Neural cell (in vitro differentiated cells): ENCODE results near the gene PIK3IP1.

Experiments
- EZH2 ChIP-seq: fragments of 200-600, 300-800 bp; shearing (Covaris generic), sonication (generic); IDR thresholded peaks from 2 replicates; pipeline ENCODE4 v1.6.1; 2014; ENCODE audit warnings: antibody characterized with exemption, low read length, borderline replicate concordance, mild to moderate bottlenecking; ENCODE audit not compliant: insufficient read depth, poor library complexity, severe bottlenecking
- POLR2AphosphoS5 ChIP-seq: IDR thresholded peaks from 2 replicates; pipeline ENCODE4 v1.6.1; 2012
- RAD21 ChIP-seq: fragments of 450-650 bp; conservative IDR thresholded peaks from 2 replicates; pipeline ENCODE4 v1.6.1; 2014; ENCODE audit warnings: antibody characterized with exemption, mild to moderate bottlenecking, moderate library complexity
- TF ChIP-seq, protein P1 (sequence below): fragments of 450-650 bp; IDR thresholded peaks from 2 replicates; pipeline ENCODE4 v1.5.1; 2014; ENCODE audit warnings: antibody characterized with exemption, mild to moderate bottlenecking, moderate library complexity; ENCODE audit not compliant: poor library complexity, severe bottlenecking

DNA sequence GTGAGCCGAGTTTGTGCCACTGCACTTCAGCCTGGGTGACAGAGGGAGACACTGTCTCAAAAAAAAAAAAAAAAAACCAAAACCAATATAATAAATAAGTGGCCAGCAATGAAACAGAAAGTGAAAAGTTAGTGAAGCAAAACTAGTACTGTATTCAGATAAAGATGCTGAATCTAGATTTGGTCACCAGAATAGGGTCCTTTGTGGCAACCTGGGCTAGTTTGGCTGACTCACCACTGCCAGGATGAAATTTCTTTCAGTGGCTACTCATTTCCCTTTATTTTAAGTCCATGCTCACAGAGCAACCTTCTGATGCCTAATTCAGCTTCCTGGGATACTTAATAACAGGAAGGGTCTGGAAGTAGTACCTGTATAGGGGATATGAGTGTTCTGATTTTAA is 54.2 kb downstream of the PIK3IP1 start:
- TF ChIP-seq, protein P1, sequence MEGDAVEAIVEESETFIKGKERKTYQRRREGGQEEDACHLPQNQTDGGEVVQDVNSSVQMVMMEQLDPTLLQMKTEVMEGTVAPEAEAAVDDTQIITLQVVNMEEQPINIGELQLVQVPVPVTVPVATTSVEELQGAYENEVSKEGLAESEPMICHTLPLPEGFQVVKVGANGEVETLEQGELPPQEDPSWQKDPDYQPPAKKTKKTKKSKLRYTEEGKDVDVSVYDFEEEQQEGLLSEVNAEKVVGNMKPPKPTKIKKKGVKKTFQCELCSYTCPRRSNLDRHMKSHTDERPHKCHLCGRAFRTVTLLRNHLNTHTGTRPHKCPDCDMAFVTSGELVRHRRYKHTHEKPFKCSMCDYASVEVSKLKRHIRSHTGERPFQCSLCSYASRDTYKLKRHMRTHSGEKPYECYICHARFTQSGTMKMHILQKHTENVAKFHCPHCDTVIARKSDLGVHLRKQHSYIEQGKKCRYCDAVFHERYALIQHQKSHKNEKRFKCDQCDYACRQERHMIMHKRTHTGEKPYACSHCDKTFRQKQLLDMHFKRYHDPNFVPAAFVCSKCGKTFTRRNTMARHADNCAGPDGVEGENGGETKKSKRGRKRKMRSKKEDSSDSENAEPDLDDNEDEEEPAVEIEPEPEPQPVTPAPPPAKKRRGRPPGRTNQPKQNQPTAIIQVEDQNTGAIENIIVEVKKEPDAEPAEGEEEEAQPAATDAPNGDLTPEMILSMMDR: no peak
- no peak for TF ChIP-seq POLR2AphosphoS5
- TF ChIP-seq EZH2: no peak
- TF ChIP-seq RAD21: no peak
